ENCODE data around the gene LTBP2.

Gene LTBP2

DNA sequence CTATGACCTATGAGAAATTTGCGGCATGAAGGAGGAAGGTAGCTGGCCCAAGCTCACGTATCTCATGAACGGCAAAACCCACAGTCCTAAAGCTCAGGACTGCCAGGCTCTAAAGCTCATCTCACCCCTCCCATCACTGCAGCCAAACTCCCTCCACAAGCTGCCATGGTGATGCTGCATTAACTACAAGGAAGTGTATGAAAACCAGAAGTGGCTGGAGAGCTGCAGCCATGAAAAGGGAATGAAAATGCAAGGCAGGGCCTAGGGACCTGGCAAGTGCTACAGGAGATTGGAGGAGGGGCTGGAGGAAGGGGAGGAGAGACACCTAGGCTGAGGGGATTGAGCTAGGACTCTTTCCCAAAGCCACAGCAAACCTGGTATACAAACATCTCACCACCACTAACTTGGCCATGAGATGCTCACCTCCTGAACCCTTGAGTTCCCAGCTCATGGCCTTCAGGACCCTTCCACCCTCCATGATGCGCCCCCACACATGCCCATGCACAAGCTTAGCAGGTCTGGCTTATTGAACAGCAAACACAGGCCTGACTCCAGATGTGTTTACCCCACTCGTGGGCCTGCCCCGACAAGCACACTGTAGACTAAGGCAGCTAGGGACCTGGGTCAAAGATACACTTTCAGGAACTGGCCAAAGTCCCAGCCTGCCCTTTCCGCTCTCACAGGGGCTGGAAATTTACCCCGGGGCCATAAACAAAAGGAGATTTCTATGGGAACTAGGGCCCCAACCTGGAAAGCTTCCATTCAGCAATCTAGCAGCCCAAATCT is 42.0 kb downstream of the LTBP2 start:
- no peak for DNase-seq

- no peak for DNase-seq
These were observed 42.6 kb downstream of the LTBP2 start for GRCh38 chr14:74569387-74569786.

DNA sequence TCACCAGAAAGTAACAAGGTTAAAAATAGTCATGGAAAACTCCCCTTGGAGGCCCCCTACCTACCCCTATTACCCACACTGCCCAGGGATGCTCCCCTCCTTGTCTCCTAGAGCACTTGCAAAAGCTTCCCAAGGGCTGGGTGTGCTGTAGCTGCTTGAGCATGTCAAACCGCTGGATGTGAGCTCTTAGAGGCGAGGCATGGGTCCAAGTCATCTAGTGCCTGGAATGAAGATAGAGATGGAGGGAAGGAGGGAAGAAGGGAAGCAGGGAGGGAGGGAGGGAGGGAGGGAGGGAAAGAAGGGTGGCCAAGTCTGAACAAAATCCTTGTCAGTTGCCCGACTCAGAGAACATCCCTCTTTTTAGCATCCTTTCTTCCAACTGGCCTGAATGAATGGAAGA is 43.1 kb downstream of the LTBP2 start:
- no peak for DNase-seq

DNA sequence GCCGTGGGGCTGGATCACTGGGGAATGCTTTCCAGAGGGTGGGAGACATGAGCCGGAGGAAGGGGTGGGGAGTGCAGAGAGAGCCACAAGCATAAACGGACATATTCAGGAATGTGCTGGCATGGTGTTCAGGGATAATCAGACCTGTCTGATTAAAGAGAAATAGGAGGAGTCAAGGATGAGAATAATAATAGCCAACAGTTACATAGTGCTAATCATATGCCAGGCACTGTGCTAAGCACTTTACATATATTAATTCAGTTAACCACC is 43.7 kb downstream of the LTBP2 start:
- no peak for DNase-seq

DNA sequence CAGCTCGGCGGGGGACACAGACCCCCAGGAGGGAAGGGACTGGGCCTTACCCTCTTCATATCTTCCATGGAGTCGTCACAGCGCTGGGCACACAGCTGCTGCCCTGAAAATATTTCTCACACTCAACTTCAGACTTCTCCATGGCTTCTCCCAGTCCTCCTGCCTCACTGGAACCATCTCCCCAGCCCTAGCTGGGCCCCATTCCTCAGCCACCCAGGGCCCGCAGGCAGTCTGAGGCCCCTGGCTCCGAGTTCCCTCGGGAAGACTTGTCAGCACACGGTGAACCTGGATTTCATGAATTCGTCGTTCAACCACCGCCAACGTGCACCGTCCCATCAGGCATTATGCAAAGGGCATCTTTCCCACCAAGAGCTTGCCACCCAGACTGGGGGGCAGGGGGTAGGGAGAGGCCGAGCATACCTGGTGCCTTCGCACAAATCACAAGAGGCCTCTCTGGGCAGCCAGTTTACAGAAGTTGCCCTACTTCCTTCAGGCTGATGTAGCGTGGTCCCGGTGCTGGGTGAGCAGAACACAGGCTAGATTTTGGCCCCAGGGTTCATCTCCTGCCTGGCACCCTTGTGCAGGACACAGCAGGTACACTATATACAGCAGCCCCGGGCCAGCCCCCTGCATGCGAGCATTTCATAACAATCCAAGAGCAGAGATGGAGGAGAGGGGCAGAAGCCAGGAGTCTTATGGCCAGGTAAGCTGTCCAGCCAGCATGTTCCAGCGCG is 44.2 kb downstream of the LTBP2 start:
- DNase-seq, result no peak

- no peak for DNase-seq
These were observed 44.8 kb downstream of the LTBP2 start for GRCh38 chr14:74567219-74567618.

DNA sequence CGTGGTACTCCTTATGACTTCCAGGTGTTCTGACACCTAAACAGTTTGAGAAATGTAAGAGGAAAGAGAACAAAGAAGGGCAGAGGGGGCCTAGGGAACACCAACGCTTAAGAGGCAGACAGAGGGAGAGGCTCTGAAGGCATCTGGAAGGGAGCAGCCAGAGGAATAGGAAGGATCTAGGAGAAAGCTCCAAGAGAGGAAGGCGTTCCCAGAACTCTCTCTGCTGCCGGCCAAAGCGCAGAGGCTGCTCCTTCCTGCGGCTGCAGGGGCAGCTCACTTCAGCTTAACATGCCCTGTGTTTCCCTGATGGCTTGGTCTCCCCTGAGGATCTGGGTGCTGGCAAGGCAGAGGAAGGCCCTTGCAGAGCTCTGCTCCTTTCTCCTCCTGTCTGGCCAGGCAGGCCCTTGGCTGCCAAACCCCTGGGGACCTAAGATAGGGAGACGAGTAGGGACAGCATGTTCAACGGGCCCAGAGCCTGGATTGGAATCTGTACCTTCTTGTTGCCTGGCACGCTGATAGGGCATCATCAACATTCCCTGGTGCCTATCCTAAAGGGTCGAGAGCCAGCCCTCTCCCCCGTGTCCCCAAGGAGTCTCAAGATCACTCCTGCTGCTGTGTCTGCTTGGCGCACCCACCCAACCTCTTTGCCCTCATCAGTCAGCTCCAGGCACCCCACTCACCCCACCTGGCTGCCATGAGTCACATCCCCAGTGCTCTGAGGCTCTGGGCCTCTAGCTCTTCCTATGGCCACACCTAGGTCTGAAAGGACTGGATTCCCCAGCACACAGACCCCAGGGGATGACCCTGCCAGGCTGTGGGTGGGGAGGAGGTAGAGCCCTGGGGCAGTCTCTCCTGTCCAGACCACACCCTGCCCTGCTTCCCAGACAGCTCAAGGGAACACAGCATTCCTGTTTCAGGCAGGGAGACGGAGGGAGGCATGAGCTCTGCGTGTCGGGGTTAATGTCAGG is 45.6 kb downstream of the LTBP2 start:
- no peak for DNase-seq

DNA sequence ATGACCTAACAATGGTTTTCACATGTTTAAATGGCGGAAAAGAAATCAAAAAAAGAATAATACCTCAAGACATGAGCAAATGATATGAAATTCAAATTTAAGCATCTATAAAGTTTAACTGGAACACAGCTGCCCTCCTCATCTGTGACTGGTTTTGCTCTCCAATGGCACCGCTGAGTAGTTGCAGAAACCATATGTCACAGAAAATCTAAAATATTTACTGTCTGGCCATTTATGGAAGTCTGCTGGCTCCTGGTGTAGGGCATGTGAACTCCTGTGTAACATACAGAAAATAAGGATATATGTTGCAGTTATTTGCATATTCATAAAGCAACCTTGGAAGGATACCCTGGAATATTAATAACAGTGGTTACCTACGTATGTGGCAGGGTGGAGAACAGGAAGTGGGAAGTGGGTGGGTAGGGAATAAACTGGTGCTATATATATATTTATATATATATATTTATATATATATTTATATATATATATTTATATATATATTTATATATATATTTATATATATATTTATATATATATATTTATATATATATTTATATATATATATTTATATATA is 48.4 kb downstream of the LTBP2 start:
- no peak for DNase-seq

DNA sequence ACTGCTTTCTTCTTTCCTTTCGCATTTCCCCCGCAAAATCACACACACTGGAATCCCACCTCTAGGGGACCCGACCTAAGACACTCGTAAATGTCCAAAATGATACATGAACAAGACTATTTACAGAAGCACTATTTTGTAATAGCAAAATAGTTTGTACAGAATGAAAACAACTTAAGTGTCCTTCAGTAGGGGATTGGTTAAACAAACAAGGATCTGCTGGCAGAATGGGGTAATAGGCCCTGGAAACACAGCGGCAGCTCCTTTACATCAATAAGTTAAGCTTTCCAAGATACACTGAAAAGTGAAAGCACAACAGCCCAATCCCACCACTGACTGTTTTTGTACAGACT is 48.8 kb downstream of the LTBP2 start:
- DNase-seq, result no peak

DNA sequence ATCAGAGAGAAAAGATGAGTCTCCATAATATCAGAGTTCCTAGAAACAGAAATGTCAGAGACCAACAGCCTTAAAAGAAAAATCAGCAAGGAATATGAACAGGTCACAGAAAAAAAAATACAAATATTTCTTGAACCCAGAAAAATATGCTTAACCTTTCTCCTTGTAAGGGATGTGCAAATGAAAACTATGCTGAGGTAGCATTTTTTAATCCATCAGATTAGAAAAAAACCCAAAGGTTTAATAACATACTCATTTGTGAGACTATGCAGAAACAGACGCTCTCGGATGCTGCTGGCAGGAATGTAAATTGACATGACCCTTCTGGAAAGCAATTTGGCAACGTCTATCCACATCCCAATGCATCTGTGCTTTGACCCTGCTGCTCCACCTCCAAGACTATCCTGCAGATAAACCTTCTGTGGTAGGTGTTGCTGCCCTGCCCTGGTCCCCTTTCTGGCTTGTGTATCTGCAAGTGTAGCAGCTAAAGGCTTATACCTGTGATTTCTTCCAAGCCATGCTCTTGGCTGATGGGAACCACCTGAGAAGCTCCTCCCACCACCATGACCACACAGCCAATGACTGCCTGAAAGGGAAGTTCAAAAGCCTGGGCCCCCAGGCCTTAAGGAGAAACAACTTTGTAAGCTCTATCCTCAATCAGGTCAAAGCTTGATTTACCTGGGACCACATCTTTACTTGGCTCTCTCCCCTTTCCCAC is 49.4 kb downstream of the LTBP2 start:
- no peak for DNase-seq

DNA sequence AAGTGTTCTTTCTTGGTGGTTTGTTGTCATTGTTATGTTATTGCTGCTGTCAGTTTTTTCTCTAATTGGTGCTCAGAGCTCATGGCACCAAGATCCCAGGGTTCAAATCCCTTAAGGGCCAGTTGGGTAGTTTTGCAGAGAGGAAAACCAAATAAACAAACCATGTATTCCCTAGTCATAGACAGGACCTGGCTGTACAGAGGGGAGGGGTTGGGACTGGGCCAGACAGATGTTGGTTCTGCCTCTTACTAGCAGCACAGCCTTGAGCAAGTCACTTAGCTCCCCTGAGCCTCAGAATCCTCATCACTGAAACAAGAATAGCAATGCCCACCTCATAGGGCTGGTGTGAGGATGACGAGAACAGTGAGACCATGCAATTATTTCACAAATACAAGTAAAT is 53.4 kb downstream of the LTBP2 start:
- no peak for DNase-seq

DNA sequence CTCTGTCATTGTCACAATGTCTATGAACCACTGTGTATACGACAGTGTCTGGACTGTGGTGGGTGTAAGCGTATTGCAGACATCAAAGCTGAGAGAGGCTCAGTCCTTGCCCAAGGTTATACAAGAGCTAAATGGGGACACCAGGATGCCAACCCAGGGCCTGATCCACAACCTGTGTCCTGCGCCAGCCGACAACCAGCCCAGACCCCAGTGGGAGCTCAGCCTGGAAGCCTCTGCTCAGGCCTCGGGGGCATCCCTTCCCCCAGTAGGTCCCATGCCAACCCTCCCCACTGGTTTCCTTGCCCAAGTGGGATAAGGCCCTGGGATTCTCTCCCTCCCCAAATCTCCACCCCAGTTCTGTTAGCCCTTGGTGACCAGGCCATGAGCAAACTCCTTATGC is 54.3 kb downstream of the LTBP2 start:
- no peak for DNase-seq

GRCh38 chr14:74555476-74556050 is 56.5 kb downstream of the LTBP2 start:
- DNase-seq, result no peak

DNA sequence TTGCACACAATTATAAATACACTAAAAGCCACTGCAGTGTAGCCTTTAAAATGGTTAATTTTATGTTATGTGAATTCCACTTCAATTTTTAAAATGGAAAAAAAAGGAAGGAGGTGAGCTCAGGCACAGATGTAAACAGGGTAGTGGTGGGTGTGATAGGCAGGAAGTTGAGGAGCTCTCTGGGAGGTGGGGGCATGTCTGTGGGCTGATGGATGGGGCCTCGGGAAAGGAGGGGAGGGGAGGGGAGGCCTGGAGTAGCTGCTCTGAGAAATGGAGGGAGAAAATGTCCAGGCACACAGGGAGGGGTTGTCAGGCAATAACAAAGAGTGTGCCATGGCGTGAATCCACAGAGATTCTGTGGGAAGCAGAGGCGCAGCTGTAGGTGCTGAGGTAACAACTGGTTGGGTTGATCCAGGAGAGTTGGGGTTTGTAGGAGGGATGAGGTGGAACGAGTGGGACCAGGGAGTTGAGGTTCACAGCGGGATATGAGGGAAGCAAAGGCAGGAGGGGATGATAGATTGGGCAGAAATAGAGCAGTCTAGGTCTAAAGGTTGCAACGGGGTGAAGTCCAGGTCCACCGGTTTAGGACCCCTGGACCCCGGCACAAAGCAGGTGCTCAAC is 57.2 kb downstream of the LTBP2 start:
- no peak for DNase-seq

DNA sequence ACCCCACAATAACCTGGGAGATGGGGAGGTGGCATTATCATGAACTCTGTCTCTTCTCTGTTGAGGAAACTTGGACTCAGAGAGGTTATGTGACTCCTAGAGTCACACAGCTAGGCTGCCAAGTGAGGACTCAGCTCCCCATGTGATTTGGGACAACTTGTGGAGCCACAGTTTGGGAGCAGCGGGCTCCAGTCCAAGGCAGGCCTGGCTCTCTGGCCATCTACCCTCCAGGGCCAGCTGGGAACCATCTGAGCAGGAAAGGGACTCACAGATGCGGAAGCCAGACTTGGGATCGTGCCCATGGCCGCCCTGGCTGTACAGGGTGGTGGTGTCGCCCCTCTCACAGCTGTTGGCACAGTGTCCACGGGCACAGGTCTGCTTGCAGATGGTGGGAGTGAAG is 59.4 kb downstream of the LTBP2 start:
- DNase-seq, result no peak

DNA sequence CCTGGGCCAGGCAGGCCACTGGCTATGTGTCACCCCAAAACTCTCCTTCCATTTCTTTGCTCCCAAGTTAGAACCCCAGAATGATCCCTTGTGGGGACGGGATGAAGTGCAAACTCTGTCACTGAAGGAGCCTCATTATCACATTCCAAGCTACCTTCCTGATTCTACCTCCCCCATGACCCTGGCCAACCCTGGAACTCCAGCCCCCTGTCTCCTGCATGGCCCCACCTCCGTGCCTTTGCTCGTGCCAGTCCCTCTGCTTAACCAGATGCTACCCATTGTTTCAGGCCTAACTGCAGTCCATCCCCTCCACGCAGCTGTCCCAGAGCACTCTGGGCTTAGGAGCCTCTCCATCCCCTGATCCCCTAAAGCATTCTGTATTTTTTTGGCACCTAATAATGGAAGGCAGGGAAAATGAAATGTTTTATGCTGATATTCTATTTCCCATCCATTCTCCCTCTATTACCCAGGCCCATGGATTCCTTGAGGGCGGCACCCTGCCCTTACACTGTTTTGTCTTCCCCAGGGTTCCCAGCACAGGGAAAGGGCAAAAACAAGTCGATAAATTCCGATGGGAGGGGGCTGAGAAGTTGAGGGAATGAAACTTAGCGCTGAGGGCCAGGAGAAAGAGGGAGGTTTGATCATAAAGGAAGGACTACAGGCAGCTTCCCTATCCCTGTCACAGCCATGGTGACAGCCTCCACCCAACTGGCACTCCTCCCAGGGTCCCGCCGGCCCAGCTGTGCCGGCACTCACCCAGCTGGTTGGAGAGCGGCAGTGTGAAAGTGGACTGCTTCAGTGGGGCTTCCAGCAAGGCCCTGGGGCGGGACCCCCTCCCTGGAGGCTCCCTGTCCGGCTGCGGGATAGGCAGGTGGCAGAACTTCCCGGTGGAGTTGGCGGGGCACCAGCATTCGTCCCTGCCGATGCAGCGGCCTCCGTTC is 60.3 kb downstream of the LTBP2 start:
- no peak for DNase-seq

DNA sequence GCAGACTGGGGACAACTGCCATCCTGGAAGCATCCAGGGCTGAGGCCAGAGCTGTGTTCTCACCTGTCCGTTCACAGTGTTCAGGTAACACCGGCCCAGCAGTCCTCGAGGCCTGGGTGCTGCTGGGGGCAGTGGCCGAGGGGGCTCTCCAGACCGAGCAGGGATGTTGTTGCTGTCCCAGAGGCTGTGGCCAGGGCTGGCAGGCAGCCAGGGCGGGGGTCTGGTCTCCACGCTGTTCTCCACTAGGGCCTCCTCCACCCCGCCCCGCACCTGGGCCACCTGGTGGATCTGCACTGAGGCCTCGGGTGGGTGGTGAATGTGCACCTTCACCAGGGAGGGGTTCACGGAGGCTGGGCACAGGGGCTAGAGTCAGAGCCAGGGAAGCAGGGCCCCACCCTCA is 61.0 kb downstream of the LTBP2 start:
- DNase-seq, result no peak

DNA sequence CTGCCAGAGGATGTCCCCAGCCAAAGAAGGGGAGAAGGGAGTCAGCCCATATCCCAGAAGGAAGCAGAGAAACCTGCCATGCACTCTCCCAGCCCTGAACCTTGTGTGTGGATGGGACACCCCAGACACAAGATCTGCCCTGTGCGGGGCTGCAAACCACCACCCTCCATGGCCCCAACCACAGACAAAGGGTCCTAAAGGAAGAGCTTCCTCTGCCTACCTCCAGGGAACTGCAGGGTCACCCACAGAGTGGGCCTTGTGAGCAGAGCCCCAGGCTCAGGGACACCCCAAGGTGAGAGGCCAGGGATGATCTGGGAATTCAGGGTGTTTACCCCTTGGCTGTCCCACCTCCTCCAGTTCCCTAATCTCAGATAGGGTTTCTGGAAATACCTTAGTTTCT is 62.0 kb downstream of the LTBP2 start:
- no peak for DNase-seq

GRCh38 chr14:74549588-74549987 is 62.4 kb downstream of the LTBP2 start:
- no peak for DNase-seq

DNA sequence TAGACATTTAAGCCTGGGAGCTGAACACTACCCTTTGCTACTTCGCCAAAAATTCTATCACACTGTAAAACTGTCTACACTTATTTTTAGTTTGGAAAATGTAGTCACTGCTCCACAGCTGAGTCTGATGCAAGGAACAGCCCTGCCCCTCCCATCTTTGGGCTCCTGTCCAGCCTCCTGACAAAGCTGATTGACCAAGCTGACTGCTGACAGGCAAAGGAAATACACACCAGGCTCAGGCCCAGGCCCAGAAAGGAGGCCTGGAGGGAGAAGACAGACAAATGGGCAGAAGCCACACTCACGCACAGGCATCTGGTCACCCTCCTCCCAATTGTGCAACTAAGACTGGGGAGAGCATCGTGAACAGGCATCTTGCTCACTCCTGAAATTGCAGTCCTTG is 63.2 kb downstream of the LTBP2 start:
- no peak for DNase-seq
